Pancreas (tissue), 10 donors: ENCODE data around the gene CSN3. TPM values are rescaled to one million over a fixed set of nuclear protein-coding genes. Genes with fewer than 3 reads are reported as not detected.
"Not testable (repeated sequence)": the region's sequence is repeated elsewhere in the genome, so short reads cannot be mapped to it uniquely, and the experiment has no call there.

Experiments
- ATAC-seq, 4 donors: fragments of 200-7000 bp; cut with Tn5 transposase; one replicate each; pipeline versions ENCODE4 v1.8.0 to v1.9.1; 2020; ENCODE audit warnings: mild to moderate bottlenecking in 4 of 4, moderate library complexity in 4 of 4
- DNase-seq, 6 donors: peaks; one replicate each; pipeline ENCODE4 v3.0.0-alpha.2; 2020
- FAIRE-seq: peaks from 2 replicates; lab custom pipeline; 2012; peaks lifted over from hg19 to GRCh38; lab: Jason Lieb, UNC
- H3K27ac ChIP-seq, 4 donors: fragments of 200-600 bp; sonication (generic); 1 replicate in 3 of 4; 2 replicates in 1 of 4; pipeline versions ENCODE4 v1.5.0 to v1.8.0; 2020
- H3K27me3 ChIP-seq, 4 donors: fragments of 200-600 bp; one replicate each; pipeline ENCODE4 v1.8.0; 2021
- H3K36me3 ChIP-seq, 3 donors: fragments of 200-600 bp; sonication (generic) in 1 of 3; one replicate each; pipeline versions ENCODE4 v1.5.0 to v1.8.0; 2020 to 2021
- H3K4me1 ChIP-seq, 3 donors: fragments of 200-600 bp; one replicate each; pipeline ENCODE4 v1.8.0; 2021
- H3K4me3 ChIP-seq, 4 donors: fragments of 200-600 bp; sonication (generic) in 2 of 4; one replicate each; pipeline versions ENCODE4 v1.5.0 to v1.8.0; 2020 to 2021
- H3K9me3 ChIP-seq, 4 donors: fragments of 200-600 bp; one replicate each; pipeline ENCODE4 v1.8.0; 2021
- WGBS, 2 donors: extraction: QIAGEN DNeasy Blood & Tissue Kit; methylation state at CpG; one replicate each; pipeline ENCODE4 v1.1.7; 2013; 5-methylcytosine and 5-hydroxymethylcytosine counted together
- intact Hi-C, 3 donors: fragments of 100-400 bp; cut with DNase I; formaldehyde crosslinking; loops; one replicate each; pipeline versions ENCODE4 v1.11.1 to v1.14.2; 2022
- polyA plus RNA-seq, 2 donors: library from polyadenylated mRNA; stranded (reverse); fragments of 200-250 nt; gene quantifications; one replicate each; pipeline ENCODE4 v1.2.3, GENCODE V29; 2013
- total RNA-seq, 6 donors: library from RNA; stranded (reverse); fragmentation: NEBNext Ultra II Directional in 4 of 6; extraction: Animal tissue kit (Norgen Biotek cat#: 25700) in 4 of 6; gene quantifications; one replicate each; pipeline versions ENCODE4 v1.2.1 to v1.2.4, GENCODE V29; 2021 to 2023
- TF ChIP-seq, protein P1 (sequence below), 4 donors: fragments of 200-600 bp; sonication (generic) in 3 of 4; IDR thresholded peaks; one replicate each; pipeline versions ENCODE4 v1.5.0 to v1.8.0; 2021; ENCODE audit warnings: antibody characterized with exemption in 4 of 4
- donor health status: healthy with polysubstance abuse.
- donor health status: DM: no; HTN: no; CAD: no; lungs with moderate emphysema.
- donor health status: DM: no; HTN: no; CAD: no.
- donor health status: control.
- donor health status: control.
- donor health status: Bipolar disorder and iron deficiency.
- donor health status: DM: yes; HTN: yes; CAD: no.
- donor health status: DM: no; HTN: no; CAD: no.
- donor health status: DM: no; HTN: no; CAD: no.
- donor health status: DM: yes; HTN: yes; CAD: no.

CSN3 gene, protein sequence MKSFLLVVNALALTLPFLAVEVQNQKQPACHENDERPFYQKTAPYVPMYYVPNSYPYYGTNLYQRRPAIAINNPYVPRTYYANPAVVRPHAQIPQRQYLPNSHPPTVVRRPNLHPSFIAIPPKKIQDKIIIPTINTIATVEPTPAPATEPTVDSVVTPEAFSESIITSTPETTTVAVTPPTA
- total RNA-seq (not detected), polyA plus RNA-seq (not detected)

DNA sequence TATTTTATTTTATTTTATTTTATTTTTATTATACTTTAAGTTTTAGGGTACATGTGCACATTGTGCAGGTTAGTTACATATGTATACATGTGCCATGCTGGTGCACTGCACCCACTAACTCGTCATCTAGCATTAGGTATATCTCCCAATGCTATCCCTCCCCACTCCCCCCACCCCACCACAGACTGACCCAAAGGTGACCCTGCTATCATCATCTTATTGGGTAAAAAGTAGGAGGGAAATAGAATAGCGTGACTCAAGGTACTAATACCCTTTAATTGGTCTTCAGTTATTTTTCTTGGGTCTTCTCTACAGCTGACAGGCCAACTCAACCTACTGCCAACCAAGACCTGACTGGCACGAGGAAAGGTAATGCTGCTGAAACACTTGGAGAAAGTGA, at the start of gene CSN3:
TSS of gene CSN3 (plus strand) at position 301 of the 400 bp plus-strand sequence. CDS start 2,223 bp downstream, outside the sequence.
- ATAC-seq, intact Hi-C loops: not testable (repeated sequence)

DNA sequence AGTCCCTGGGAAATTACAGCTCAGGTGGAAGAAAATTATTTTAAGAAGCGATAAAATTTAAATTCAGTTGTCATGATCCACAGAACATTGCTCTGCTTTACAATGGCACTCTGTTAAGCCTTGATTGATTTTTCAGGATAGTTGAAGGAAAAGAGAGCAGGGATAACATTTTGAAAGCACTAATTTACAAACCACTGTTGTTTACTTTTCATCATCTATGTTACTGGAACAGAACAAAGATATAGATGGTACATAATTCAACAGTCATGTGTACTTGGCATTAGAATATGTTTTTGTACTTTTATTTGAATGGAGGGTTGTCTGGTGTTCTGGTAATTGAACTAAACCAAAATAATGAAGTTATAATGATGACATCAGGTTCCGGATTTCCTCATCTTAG, 49.5 kb upstream of the CSN3 start:
- FAIRE-seq (no peak), ATAC-seq (peak in 1 of 4 donors; percentile 24), DNase-seq (no peak)
- no peaks in the 10 kb centered on the region for H3K9me3 ChIP-seq
- H3K4me3 ChIP-seq = no peak overlapping the region
- peaks cover 0 to 11% (median 7%) of the 10 kb centered on the region in 3 donors for H3K4me1 ChIP-seq
- H3K27me3 ChIP-seq = no peaks in the 10 kb centered on the region
- intact Hi-C loops = no loop called here
- TF ChIP-seq, protein P1, sequence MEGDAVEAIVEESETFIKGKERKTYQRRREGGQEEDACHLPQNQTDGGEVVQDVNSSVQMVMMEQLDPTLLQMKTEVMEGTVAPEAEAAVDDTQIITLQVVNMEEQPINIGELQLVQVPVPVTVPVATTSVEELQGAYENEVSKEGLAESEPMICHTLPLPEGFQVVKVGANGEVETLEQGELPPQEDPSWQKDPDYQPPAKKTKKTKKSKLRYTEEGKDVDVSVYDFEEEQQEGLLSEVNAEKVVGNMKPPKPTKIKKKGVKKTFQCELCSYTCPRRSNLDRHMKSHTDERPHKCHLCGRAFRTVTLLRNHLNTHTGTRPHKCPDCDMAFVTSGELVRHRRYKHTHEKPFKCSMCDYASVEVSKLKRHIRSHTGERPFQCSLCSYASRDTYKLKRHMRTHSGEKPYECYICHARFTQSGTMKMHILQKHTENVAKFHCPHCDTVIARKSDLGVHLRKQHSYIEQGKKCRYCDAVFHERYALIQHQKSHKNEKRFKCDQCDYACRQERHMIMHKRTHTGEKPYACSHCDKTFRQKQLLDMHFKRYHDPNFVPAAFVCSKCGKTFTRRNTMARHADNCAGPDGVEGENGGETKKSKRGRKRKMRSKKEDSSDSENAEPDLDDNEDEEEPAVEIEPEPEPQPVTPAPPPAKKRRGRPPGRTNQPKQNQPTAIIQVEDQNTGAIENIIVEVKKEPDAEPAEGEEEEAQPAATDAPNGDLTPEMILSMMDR (IDR thresholded peaks at IDR 0.05) = no peak
- H3K27ac ChIP-seq = no peak overlapping the region
- no peaks in the 10 kb centered on the region for H3K36me3 ChIP-seq
- 71 to 72% methylated on average over 2 of the region's 2 CpGs for WGBS, 2 donors

More for the DNA sequence above, at the start of gene CSN3:
- 85 to 91% methylated on average over 2 to 3 of the region's 3 CpGs for WGBS, 2 donors
- H3K27ac ChIP-seq, DNase-seq, H3K4me1 ChIP-seq, H3K27me3 ChIP-seq, H3K36me3 ChIP-seq, FAIRE-seq, H3K4me3 ChIP-seq, H3K9me3 ChIP-seq: not testable (repeated sequence)

DNA sequence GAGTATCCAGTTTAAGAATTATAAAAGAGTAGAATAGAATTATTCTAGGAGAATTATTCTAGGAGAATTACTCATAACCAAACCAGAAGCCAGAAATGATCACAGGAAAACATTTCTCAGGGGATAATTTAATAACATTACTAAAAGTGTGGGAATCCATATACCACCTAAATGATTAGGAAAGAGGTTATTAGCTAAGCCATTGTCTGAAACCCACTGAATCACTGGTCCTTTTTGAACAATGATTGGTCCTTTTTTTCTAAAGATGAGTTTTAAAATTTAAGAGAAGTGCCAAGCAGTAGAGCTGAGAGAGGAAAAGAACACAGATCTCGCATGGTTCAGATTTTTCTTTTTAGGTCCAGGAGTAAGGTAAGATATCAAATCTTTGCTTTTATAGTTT, 47.0 kb upstream of the CSN3 start, which contains the start of gene ODAM:
TSS of gene ODAM (plus strand) at position 301 of the 400 bp plus-strand sequence. CDS start 819 bp downstream, outside the sequence.
- H3K27ac ChIP-seq = no peak within 1 kb of the TSS
- intact Hi-C loops = no loop called here
- FAIRE-seq (no peak), DNase-seq (no peak), ATAC-seq (no peak)
- H3K27me3 ChIP-seq = no peaks in the 10 kb centered on the region
- H3K4me1 ChIP-seq = peaks cover 0 to 17% (median 15%) of the 10 kb centered on the region in 3 donors
- WGBS, 2 donors = 86 to 98% methylated on average over 1 of the region's 1 CpG
- H3K36me3 ChIP-seq = no peaks in the 10 kb centered on the region
- TF ChIP-seq, protein P1 (IDR thresholded peaks at IDR 0.05) = no peak
- no peaks in the 10 kb centered on the region for H3K9me3 ChIP-seq
- no peak within 1 kb of the TSS for H3K4me3 ChIP-seq

DNA sequence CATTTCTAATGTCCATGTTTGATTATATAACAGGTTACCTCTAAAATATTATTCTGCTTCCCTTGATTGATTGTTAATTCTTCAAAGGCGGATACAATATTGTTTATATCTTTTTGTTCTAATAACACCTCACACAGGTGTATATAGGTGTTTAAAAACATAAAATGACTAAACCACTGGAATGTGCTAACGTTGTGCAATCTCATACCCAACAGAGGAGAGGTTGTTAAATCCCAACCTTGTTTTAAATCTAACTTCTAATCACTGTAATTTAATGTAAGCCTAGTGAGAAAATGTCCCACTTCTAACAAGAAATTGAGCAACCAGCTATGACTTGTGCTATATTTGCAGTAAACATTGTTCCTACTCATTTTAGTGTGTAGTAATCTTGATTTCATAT, 45.5 kb upstream of the CSN3 start:
- no peak overlapping the region for H3K27ac ChIP-seq
- 73 to 77% methylated on average over 2 of the region's 2 CpGs for WGBS, 2 donors
- no peak for FAIRE-seq
- H3K27me3 ChIP-seq = no peaks in the 10 kb centered on the region
- no peaks in the 10 kb centered on the region for H3K9me3 ChIP-seq
- peaks cover 0 to 22% (median 15%) of the 10 kb centered on the region in 3 donors for H3K4me1 ChIP-seq
- no peaks in the 10 kb centered on the region for H3K36me3 ChIP-seq
- no peak for ATAC-seq
- intact Hi-C loops = no loop called here
- H3K4me3 ChIP-seq = no peak overlapping the region
- TF ChIP-seq, protein P1 (IDR thresholded peaks at IDR 0.05) = no peak
- no peak for DNase-seq

DNA sequence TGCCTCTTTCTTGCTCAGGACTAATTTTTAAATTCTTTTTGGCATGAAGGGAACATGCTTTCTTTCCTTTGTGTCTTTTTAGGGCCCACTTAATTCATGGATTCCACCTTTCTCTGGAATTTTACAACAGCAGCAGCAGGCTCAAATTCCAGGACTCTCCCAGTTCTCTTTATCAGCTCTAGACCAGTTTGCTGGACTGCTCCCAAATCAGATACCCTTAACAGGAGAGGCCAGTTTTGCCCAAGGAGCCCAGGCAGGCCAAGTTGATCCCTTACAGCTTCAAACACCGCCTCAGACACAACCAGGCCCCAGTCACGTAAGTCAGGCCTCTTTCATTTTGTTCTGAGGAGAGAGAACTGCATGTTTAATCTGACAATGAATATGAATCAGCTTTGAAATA, 44.6 kb upstream of the CSN3 start:
- peak overlapping the region in 1 of 4 donors; percentile 21 for H3K27ac ChIP-seq
- no peaks in the 10 kb centered on the region for H3K9me3 ChIP-seq
- H3K27me3 ChIP-seq = no peaks in the 10 kb centered on the region
- intact Hi-C loops = no loop called here
- FAIRE-seq = no peak
- 11 to 16% methylated on average over 2 of the region's 2 CpGs for WGBS, 2 donors
- H3K36me3 ChIP-seq = no peaks in the 10 kb centered on the region
- ATAC-seq = peak; percentile 77 to 98 (median 94)
- TF ChIP-seq, protein P1 (IDR thresholded peaks at IDR 0.05) = no peak
- DNase-seq = peak in 5 of 6 donors; percentile 29 to 67 (median 34)
- H3K4me3 ChIP-seq = no peak overlapping the region
- H3K4me1 ChIP-seq = peaks cover 0 to 22% (median 15%) of the 10 kb centered on the region in 3 donors
